Gastroesophageal sphincter (tissue), 4 donors: Measurements from ENCODE around the gene HOXD8. TPM values are rescaled to one million over a fixed set of nuclear protein-coding genes. Genes with fewer than 3 reads are reported as not detected.

Source experiments
- ATAC-seq: fragments of 150-250 bp; one replicate; pipeline ENCODE4 v1.9.1; 2016; ENCODE audit warnings: mild to moderate bottlenecking, moderate library complexity
- H3K27ac ChIP-seq, 4 donors: fragments of 200-600 bp; sonication (generic) in 3 of 4; 1 replicate in 3 of 4; 2 replicates in 1 of 4; pipeline ENCODE4 v1.5.1; 2016 to 2019
- H3K27me3 ChIP-seq: fragments of 200-600 bp; sonication (generic); one replicate; pipeline ENCODE4 v1.5.1; 2019
- H3K36me3 ChIP-seq, 2 donors: fragments of 200-600 bp; sonication (generic); one replicate each; pipeline ENCODE4 v1.5.1; 2019; ENCODE audit warnings: control low read depth in 1 of 2
- H3K4me1 ChIP-seq, 3 donors: fragments of 200-600 bp; sonication (generic); 1 replicate in 2 of 3; 2 replicates in 1 of 3; pipeline ENCODE4 v1.5.1; 2016 to 2019; ENCODE audit warnings: control low read depth in 2 of 3
- H3K4me3 ChIP-seq, 2 donors: fragments of 200-600 bp; sonication (generic); one replicate each; pipeline ENCODE4 v1.5.1; 2019; ENCODE audit warnings: mild to moderate bottlenecking in 1 of 2, moderate library complexity in 1 of 2
- H3K9me3 ChIP-seq, 3 donors: fragments of 200-600 bp; sonication (generic); one replicate each; pipeline ENCODE4 v1.5.1; 2017 to 2019; ENCODE audit warnings: control low read depth in 2 of 3
- EP300 ChIP-seq: sonication (generic); formaldehyde crosslinking; IDR thresholded peaks from one replicate; pipeline ENCODE4 v1.6.1; 2017; ENCODE audit warnings: antibody characterized with exemption, mild to moderate bottlenecking
- POLR2A ChIP-seq, 2 donors: fragments of 450-650 bp; IDR thresholded peaks; one replicate each; pipeline ENCODE4 v1.6.1; 2017; ENCODE audit warnings: antibody characterized with exemption in 2 of 2, mild to moderate bottlenecking in 2 of 2, moderate library complexity in 1 of 2
- POLR2AphosphoS5 ChIP-seq: sonication (generic); formaldehyde crosslinking; IDR thresholded peaks from one replicate; pipeline ENCODE4 v1.6.1; 2017; ENCODE audit warnings: antibody characterized with exemption
- WGBS, 2 donors: methylation state at CpG; one replicate each; pipeline ENCODE4 v1.1.5; 2018; ENCODE audit warnings: low coverage in 1 of 2; 5-methylcytosine and 5-hydroxymethylcytosine counted together
- total RNA-seq, 4 donors: library from RNA; depleted of rRNA; stranded (reverse); fragments of >200 nt; gene quantifications; one replicate each; pipeline ENCODE4 v1.1.0, GENCODE V29; 2016
- TF ChIP-seq, protein P1 (sequence below), 4 experiments: fragments of 200-600 bp in 2 of 4; fragments of 450-650 bp in 2 of 4; sonication (generic) in 1 of 4; IDR thresholded peaks; one replicate each; pipeline ENCODE4 v1.5.1; 2017 to 2019; ENCODE audit warnings: antibody characterized with exemption in 4 of 4, mild to moderate bottlenecking in 2 of 4, moderate library complexity in 2 of 4

The HOXD8 gene
- total RNA-seq, 4 donors from 2014 or later, result 2.3 to 6.9 (median 3.4) TPM

DNA sequence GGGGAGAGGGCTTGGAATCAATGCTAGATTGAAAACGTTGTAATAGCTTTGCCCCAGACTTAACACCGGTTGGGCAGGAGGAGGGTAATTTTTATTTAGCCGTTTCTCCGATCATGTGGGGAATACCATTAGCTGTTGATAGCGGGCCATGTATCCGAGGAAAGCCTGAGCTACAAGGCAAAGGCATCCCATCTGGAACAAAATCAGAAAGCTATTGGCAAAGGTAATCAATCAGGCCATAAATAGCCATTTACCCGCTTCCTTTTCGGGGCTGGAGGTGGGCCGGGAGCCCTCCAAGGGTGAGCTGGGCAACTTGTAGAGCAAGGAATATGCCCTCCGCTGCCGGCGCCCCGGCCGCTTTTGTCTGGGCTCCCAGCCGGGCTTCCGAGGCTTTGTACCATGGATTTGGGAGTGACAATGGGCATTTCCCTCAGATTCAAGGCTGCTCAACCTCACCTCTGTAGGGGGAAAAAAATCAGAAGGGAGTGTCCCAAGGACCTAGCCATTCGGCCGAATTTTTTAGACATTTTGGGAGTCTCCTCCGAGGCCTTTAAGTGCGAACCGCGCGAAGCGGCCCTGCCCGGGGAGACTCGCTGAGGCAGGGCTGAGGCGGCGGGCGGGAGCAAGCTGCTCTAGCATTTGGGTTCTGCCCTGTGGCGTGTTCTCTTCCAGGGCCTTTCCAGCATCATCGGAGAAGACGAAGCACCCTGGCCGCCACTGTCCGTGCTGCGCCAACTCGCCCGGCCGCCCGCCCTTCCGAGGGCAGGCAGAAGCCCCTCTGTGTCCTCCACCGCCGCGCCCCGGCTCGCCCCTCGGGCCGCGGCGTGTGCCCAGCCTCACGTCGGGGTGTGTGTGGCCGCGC lies 8.1 kb upstream of the HOXD8 start:
- ATAC-seq, result no peak
- Histone ChIP-seq H3K4me3 (peak overlapping the region in 1 of 2 donors; percentile 54), H3K9me3 (no peaks in the 10 kb centered on the region), H3K4me1 (peaks cover 0 to 30% (median 14%) of the 10 kb centered on the region in 3 donors), H3K27me3 (peaks cover 100% of the 10 kb centered on the region), H3K36me3 (no peaks in the 10 kb centered on the region), H3K27ac (no peak overlapping the region)
- 4 to 5% methylated on average over 5 to 9 of the region's 53 CpGs for WGBS, 2 donors
- TF ChIP-seq POLR2A (IDR thresholded peaks at IDR 0.05) (no peak), POLR2AphosphoS5 (no peak), EP300 (no peak)
- TF ChIP-seq, protein P1, sequence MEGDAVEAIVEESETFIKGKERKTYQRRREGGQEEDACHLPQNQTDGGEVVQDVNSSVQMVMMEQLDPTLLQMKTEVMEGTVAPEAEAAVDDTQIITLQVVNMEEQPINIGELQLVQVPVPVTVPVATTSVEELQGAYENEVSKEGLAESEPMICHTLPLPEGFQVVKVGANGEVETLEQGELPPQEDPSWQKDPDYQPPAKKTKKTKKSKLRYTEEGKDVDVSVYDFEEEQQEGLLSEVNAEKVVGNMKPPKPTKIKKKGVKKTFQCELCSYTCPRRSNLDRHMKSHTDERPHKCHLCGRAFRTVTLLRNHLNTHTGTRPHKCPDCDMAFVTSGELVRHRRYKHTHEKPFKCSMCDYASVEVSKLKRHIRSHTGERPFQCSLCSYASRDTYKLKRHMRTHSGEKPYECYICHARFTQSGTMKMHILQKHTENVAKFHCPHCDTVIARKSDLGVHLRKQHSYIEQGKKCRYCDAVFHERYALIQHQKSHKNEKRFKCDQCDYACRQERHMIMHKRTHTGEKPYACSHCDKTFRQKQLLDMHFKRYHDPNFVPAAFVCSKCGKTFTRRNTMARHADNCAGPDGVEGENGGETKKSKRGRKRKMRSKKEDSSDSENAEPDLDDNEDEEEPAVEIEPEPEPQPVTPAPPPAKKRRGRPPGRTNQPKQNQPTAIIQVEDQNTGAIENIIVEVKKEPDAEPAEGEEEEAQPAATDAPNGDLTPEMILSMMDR (IDR thresholded peaks at IDR 0.05), result no peak

DNA sequence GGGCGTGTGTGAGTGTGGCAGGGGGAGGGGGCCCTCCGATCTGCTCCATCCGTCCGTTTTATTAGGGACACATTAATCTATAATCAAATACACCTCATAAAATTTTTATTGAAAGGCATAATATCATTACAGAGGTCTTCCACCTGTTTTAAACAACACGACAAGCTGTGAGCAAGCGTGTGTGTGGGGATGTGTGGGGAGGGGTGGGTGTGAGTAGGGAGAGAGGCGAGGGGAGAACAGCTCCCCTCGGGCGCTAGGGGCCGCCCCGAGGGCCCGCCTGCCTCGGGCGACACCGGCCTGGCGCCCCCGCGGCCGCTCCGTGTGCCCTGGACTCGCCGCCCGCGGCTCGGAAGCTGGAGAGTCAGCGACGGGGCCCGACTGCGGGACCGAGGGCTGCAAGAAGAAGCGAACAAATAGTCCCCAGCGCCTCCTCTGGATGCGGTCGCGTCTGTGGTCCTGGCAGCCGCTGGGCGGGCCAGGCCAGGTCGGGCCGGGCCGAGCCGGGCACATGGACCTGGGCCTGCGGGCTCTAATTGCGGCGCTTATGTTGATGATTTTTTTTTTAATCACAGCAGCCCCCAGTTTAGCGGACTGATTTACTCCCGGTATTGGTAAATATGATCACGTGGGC lies 7.3 kb upstream of the HOXD8 start:
- WGBS, 2 donors, result 6% methylated on average over 7 of the region's 47 CpGs; no CpG with 5 or more reads in 1 of the 2 donors
- ATAC-seq, result no peak

DNA sequence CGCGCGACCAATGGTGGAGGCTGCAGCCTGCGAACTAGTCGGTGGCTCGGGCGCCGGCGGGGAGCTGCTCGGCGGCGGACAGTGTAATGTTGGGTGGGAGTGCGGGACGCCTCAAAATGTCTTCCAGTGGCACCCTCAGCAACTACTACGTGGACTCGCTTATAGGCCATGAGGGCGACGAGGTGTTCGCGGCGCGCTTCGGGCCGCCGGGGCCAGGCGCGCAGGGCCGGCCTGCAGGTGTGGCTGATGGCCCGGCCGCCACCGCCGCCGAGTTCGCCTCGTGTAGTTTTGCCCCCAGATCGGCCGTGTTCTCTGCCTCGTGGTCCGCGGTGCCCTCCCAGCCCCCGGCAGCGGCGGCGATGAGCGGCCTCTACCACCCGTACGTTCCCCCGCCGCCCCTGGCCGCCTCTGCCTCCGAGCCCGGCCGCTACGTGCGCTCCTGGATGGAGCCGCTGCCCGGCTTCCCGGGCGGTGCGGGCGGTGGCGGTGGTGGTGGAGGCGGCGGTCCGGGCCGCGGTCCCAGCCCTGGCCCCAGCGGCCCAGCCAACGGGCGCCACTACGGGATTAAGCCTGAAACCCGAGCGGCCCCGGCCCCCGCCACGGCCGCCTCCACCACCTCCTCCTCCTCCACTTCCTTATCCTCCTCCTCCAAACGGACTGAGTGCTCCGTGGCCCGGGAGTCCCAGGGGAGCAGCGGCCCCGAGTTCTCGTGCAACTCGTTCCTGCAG lies 6.7 kb upstream of the HOXD8 start, which contains the start of gene HOXD9:
Gene HOXD9 (plus strand): TSS at position 37 of the 728 bp plus-strand sequence. CDS start 50 bp downstream, at position 87.
- WGBS, 2 donors, result 0% methylated on average over 8 of the region's 84 CpGs; no CpG with 5 or more reads in 1 of the 2 donors
- Histone ChIP-seq H3K36me3 (no peaks in the 10 kb centered on the region), H3K9me3 (no peaks in the 10 kb centered on the region), H3K4me3 (peak within 1 kb of the TSS; percentile 19 to 54), H3K4me1 (peaks cover 0 to 36% (median 14%) of the 10 kb centered on the region in 3 donors), H3K27ac (peak within 1 kb of the TSS in 3 of 4 donors; percentile 1 to 58 (median 35)), H3K27me3 (peaks cover 100% of the 10 kb centered on the region)
- peak; percentile 56 for ATAC-seq
- TF ChIP-seq POLR2A (IDR thresholded peaks at IDR 0.05) (peak in 1 of 2 donors; percentile 3), EP300 (no peak), POLR2AphosphoS5 (no peak)
- TF ChIP-seq, protein P1 (IDR thresholded peaks at IDR 0.05), result no peak

More for the DNA sequence above, 7.3 kb upstream of the HOXD8 start:
- Histone ChIP-seq H3K4me1 (peaks cover 0 to 33% (median 14%) of the 10 kb centered on the region in 3 donors), H3K9me3 (no peaks in the 10 kb centered on the region), H3K36me3 (no peaks in the 10 kb centered on the region), H3K27me3 (peaks cover 100% of the 10 kb centered on the region), H3K27ac (peak overlapping the region in 2 of 4 donors; percentile 1 to 58), H3K4me3 (peak overlapping the region; percentile 19 to 54)
- TF ChIP-seq EP300, result no peak
- no peak for TF ChIP-seq POLR2AphosphoS5
- TF ChIP-seq, protein P1 (IDR thresholded peaks at IDR 0.05), result no peak
- TF ChIP-seq POLR2A (IDR thresholded peaks at IDR 0.05), result no peak

DNA sequence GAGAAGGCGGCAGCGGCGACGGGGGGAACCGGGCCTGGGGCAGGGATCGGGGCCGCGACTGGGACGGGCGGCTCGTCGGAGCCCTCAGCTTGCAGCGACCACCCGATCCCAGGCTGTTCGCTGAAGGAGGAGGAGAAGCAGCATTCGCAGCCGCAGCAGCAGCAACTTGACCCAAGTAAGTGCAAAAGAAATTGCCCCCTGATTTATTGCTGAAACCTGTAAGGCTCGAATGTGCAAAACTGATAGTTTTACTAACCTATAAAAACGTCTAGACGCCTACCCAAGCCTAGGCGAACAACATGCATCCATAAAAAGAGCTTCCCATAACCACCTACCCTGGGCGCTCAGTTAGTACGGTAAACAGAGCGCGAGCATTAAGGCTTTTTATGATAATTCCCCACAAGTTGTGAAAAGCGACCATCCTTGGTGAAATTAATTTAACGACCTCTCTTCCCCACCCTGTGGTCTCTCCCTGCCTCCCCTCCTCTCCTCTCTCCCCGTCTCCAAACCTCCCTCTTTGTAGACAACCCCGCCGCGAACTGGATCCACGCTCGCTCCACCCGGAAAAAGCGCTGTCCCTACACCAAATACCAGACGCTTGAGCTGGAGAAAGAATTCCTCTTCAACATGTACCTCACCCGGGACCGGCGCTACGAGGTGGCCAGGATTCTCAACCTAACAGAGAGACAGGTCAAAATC lies 5.9 kb upstream of the HOXD8 start:
- no peak for TF ChIP-seq EP300
- no peak for TF ChIP-seq POLR2A (IDR thresholded peaks at IDR 0.05)
- Histone ChIP-seq H3K9me3 (no peaks in the 10 kb centered on the region), H3K27me3 (peaks cover 100% of the 10 kb centered on the region), H3K36me3 (no peaks in the 10 kb centered on the region), H3K4me3 (peak overlapping the region in 1 of 2 donors; percentile 54), H3K4me1 (peaks cover 0 to 43% (median 14%) of the 10 kb centered on the region in 3 donors), H3K27ac (no peak overlapping the region)
- 6 to 10% methylated on average over 15 to 20 of the region's 40 CpGs for WGBS, 2 donors
- ATAC-seq, result no peak
